ENCODE data around the gene TAOK3.

DNA sequence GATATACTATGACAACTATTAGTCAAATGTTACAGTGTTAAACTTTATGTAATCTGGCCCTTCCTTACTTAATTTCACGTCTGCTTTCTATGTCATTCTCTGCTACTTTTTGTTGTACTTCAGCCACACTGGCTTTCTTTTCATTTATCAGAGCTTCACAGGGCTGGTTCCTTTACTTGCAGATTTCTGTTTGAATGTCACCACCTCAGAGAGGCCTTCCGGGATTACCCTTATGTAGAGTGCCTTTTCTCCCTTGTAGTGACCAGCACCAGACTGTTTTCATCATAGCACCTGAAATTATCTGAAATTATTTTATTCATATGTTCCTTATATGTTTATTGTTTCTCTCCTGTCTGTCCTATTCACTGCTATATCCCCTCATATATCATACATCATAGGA lies 75.4 kb downstream of the TAOK3 start:
- TF ChIP-seq POLR2A (IDR thresholded peaks at IDR 0.05; ENCODE audit: low read depth, low read length) (no peak), JUN (IDR thresholded peaks at IDR 0.05; ENCODE audit: borderline replicate concordance, insufficient read depth, insufficient read length, low read depth) (no peak)
- TF ChIP-seq, protein P1, sequence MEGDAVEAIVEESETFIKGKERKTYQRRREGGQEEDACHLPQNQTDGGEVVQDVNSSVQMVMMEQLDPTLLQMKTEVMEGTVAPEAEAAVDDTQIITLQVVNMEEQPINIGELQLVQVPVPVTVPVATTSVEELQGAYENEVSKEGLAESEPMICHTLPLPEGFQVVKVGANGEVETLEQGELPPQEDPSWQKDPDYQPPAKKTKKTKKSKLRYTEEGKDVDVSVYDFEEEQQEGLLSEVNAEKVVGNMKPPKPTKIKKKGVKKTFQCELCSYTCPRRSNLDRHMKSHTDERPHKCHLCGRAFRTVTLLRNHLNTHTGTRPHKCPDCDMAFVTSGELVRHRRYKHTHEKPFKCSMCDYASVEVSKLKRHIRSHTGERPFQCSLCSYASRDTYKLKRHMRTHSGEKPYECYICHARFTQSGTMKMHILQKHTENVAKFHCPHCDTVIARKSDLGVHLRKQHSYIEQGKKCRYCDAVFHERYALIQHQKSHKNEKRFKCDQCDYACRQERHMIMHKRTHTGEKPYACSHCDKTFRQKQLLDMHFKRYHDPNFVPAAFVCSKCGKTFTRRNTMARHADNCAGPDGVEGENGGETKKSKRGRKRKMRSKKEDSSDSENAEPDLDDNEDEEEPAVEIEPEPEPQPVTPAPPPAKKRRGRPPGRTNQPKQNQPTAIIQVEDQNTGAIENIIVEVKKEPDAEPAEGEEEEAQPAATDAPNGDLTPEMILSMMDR (IDR thresholded peaks at IDR 0.05; ENCODE audit: extremely low read depth in 1 of 2, insufficient read depth in 1 of 2, low read depth in 1 of 2, low read length in 2 of 2), result no peak

All from endothelial cell of umbilical vein (primary cell).